HCT116 (cell line): ENCODE measurements around the gene PCSK6. TPM values are rescaled to one million over a fixed set of nuclear protein-coding genes. Genes with fewer than 3 reads are reported as not detected.

Experiments used
- ATAC-seq: fragments of 200-7000 bp; cut with Tn5 transposase; 2 replicates; pipeline ENCODE4 v1.9.1; 2020; ENCODE audit warnings: mild to moderate bottlenecking, moderate library complexity
- BruUV-seq: library from RNA; stranded (reverse); fragments of 400-500 nt; replicated peaks from 2 replicates; lab custom pipeline; 2021; lab: Mats Ljungman, UMichigan
- CTCF ChIA-PET: fragments of 300-600 bp; sonication (Branson Sonifier 250); formaldehyde crosslinking; loops from one replicate; lab custom pipeline; 2021; ENCODE audit warnings: antibody characterized with exemption; lab: Charles Lee
- POLR2A ChIA-PET: fragments of 300-600, 350-600 bp; sonication (Branson Sonifier 250); formaldehyde crosslinking; loops from one replicate; lab custom pipeline; 2021; ENCODE audit warnings: antibody characterized with exemption; lab: Charles Lee
- RAD21 ChIA-PET, 2 experiments: fragments of 300-600 bp; sonication (Branson Sonifier 250); formaldehyde crosslinking; loops; one replicate each; lab custom pipeline; 2023; ENCODE audit warnings: low total read pairs in 2 of 2; ENCODE audit not compliant: uncharacterized antibody in 2 of 2, unreplicated experiment in 2 of 2, low non-redundant PET in 1 of 2; lab: Charles Lee
- DNase-seq: peaks from one replicate; pipeline ENCODE4 v3.0.0-alpha.2; 2010; ENCODE audit warnings: low read depth, low spot score
- H2AFZ ChIP-seq: fragments of 200-600 bp; shearing (Covaris generic), sonication (generic); 2 replicates; pipeline ENCODE4 v1.6.1; 2017; ENCODE audit warnings: low read depth, mixed run types, mixed read lengths, antibody characterized with exemption, low read length; ENCODE audit not compliant: poor library complexity, severe bottlenecking
- H3K27ac ChIP-seq: 2 replicates; pipeline ENCODE4 v1.5.1; 2012; ENCODE audit warnings: low read depth, low read length
- H3K27me3 ChIP-seq: fragments of 200-600 bp; sonication (generic); 2 replicates; pipeline ENCODE4 v1.6.1; 2016; ENCODE audit warnings: mixed run types, low read length, mixed read lengths; ENCODE audit not compliant: insufficient read depth
- H3K36me3 ChIP-seq, 2 experiments: fragments of 200-500 bp in 1 of 2; fragments of 200-600 bp in 1 of 2; sonication (Bioruptor generic) in 1 of 2; sonication (generic) in 1 of 2; 2 replicates each; pipeline versions ENCODE4 v1.5.1 to v1.6.1; 2014 to 2016; ENCODE audit warnings: low read length in 2 of 2, inconsistent platforms in 1 of 2, mixed read lengths in 1 of 2, mixed run types in 1 of 2; ENCODE audit not compliant: insufficient read depth in 2 of 2, control insufficient read depth in 1 of 2
- H3K4me1 ChIP-seq, 2 experiments: fragments of 200-600 bp in 1 of 2; sonication (generic) in 1 of 2; 2 replicates each; pipeline versions ENCODE4 v1.5.1 to v1.6.1; 2012 to 2017; ENCODE audit warnings: low read length in 2 of 2, inconsistent platforms in 1 of 2, mild to moderate bottlenecking in 1 of 2, mixed read lengths in 1 of 2, mixed run types in 1 of 2, moderate library complexity in 1 of 2; ENCODE audit not compliant: insufficient read depth in 2 of 2, control insufficient read depth in 1 of 2
- H3K4me2 ChIP-seq: fragments of 200-600 bp; sonication (generic); 2 replicates; pipeline ENCODE4 v1.6.1; 2017; ENCODE audit warnings: mixed run types, low read length, mixed read lengths
- H3K4me3 ChIP-seq, 2 experiments: fragments of 200-600 bp in 1 of 2; sonication (generic) in 1 of 2; replicated peaks in 1 of 2; 2 replicates each; pipeline ENCODE4 v1.5.1; 2011 to 2016; ENCODE audit warnings: low read length in 2 of 2, control low read depth in 1 of 2, low read depth in 1 of 2, mild to moderate bottlenecking in 1 of 2, mixed read lengths in 1 of 2, mixed run types in 1 of 2
- H3K79me2 ChIP-seq: fragments of 200-600 bp; sonication (generic); 2 replicates; pipeline ENCODE4 v1.6.1; 2017; ENCODE audit warnings: mild to moderate bottlenecking, mixed run types, low read length, moderate library complexity, mixed read lengths; ENCODE audit not compliant: insufficient read depth
- H3K9ac ChIP-seq: fragments of 200-600 bp; sonication (generic); 2 replicates; pipeline ENCODE4 v1.6.1; 2016; ENCODE audit warnings: low read length, mixed read lengths
- H3K9me2 ChIP-seq: fragments of 200-600 bp; sonication (generic), shearing (Covaris generic); 2 replicates; pipeline ENCODE4 v1.6.1; 2017; ENCODE audit warnings: mixed run types, mild to moderate bottlenecking, moderate library complexity; ENCODE audit not compliant: insufficient read depth
- H3K9me3 ChIP-seq, 2 experiments: fragments of 200-500 bp in 1 of 2; fragments of 200-600 bp in 1 of 2; sonication (Bioruptor generic) in 1 of 2; sonication (generic) in 1 of 2; 2 replicates each; pipeline ENCODE4 v1.6.1; 2014 to 2017; ENCODE audit warnings: low read length in 2 of 2, mixed read lengths in 2 of 2, inconsistent platforms in 1 of 2, low read depth in 1 of 2, mild to moderate bottlenecking in 1 of 2, mixed run types in 1 of 2, moderate library complexity in 1 of 2; ENCODE audit not compliant: control insufficient read depth in 1 of 2, insufficient read depth in 1 of 2
- H4K20me1 ChIP-seq: fragments of 200-600 bp; sonication (generic), shearing (Covaris generic); 2 replicates; pipeline ENCODE4 v1.6.1; 2017; ENCODE audit warnings: mixed run types, mild to moderate bottlenecking, moderate library complexity; ENCODE audit not compliant: insufficient read depth
- CBX3 ChIP-seq: IDR thresholded peaks from 2 replicates; pipeline ENCODE4 v1.6.1; 2012; ENCODE audit warnings: low read depth
- CEBPB ChIP-seq: IDR thresholded peaks from 2 replicates; pipeline ENCODE4 v1.6.1; 2012; ENCODE audit warnings: low read depth
- EGR1 ChIP-seq: IDR thresholded peaks from 2 replicates; pipeline ENCODE4 v1.6.1; 2012; ENCODE audit warnings: low read depth
- ELF1 ChIP-seq: IDR thresholded peaks from 2 replicates; pipeline ENCODE4 v1.6.1; 2012; ENCODE audit warnings: low read depth, borderline replicate concordance
- EZH2 ChIP-seq: fragments of 200-600 bp; sonication (generic); IDR thresholded peaks from 2 replicates; pipeline ENCODE4 v1.6.1; 2017; ENCODE audit warnings: antibody characterized with exemption, mixed run types
- EZH2phosphoT487 ChIP-seq: fragments of 200-600 bp; IDR thresholded peaks from 2 replicates; pipeline ENCODE4 v1.6.1; 2018; ENCODE audit warnings: antibody characterized with exemption, borderline replicate concordance
- FOSL1 ChIP-seq: IDR thresholded peaks from 2 replicates; pipeline ENCODE4 v1.6.1; 2012; ENCODE audit warnings: low read depth
- JUND ChIP-seq: IDR thresholded peaks from 2 replicates; pipeline ENCODE4 v1.6.1; 2012
- POLR2AphosphoS5 ChIP-seq: IDR thresholded peaks from 2 replicates; pipeline ENCODE4 v1.6.1; 2011; ENCODE audit warnings: mild to moderate bottlenecking, low read depth, low read length, moderate library complexity
- RAD21 ChIP-seq: IDR thresholded peaks from 2 replicates; pipeline ENCODE4 v1.6.1; 2012; ENCODE audit warnings: low read depth, mild to moderate bottlenecking
- SIN3A ChIP-seq: IDR thresholded peaks from 2 replicates; pipeline ENCODE4 v1.6.1; 2012; ENCODE audit warnings: low read depth
- SP1 ChIP-seq: IDR thresholded peaks from 2 replicates; pipeline ENCODE4 v1.6.1; 2012; ENCODE audit warnings: low read depth
- TCF7L2 ChIP-seq: IDR thresholded peaks from 2 replicates; pipeline ENCODE4 v1.7.0; 2011; ENCODE audit warnings: borderline replicate concordance, inconsistent platforms; ENCODE audit not compliant: insufficient read depth, insufficient read length; ENCODE audit errors: extremely low read depth
- YY1 ChIP-seq: IDR thresholded peaks from 2 replicates; pipeline ENCODE4 v1.6.1; 2011; ENCODE audit warnings: low read length, low read depth, moderate library complexity, mild to moderate bottlenecking; ENCODE audit not compliant: insufficient replicate concordance; ENCODE audit errors: extremely low read depth
- ZFX ChIP-seq: fragments of 450-650 bp; IDR thresholded peaks from 2 replicates; pipeline ENCODE4 v1.6.1; 2017
- ZNF274 ChIP-seq: fragments of 200-500 bp; sonication (Bioruptor generic); IDR thresholded peaks from 2 replicates; pipeline ENCODE4 v1.6.1; 2014; ENCODE audit warnings: mild to moderate bottlenecking, low read depth, low read length, inconsistent platforms
- intact Hi-C: fragments of 100-400 bp; cut with micrococcal nuclease; formaldehyde crosslinking; loops from 2 replicates; pipeline ENCODE4 v1.10.0; 2022
- total RNA-seq: library from RNA; stranded (reverse); gene quantifications from one replicate; pipeline ENCODE4 v1.2.1, GENCODE V29; 2021; ENCODE audit not compliant: unreplicated experiment
- TF ChIP-seq, protein P1 (sequence below): IDR thresholded peaks from 2 replicates; pipeline ENCODE4 v1.6.1; 2012; ENCODE audit warnings: low read depth
- TF ChIP-seq, protein P2 (sequence below): IDR thresholded peaks from 2 replicates; pipeline ENCODE4 v1.6.1; 2012
- TF ChIP-seq, protein P3 (sequence below): IDR thresholded peaks from 2 replicates; pipeline ENCODE4 v1.6.1; 2012

Gene PCSK6
- total RNA-seq, 1 experiment from 2014 or later = 13.5 TPM

DNA sequence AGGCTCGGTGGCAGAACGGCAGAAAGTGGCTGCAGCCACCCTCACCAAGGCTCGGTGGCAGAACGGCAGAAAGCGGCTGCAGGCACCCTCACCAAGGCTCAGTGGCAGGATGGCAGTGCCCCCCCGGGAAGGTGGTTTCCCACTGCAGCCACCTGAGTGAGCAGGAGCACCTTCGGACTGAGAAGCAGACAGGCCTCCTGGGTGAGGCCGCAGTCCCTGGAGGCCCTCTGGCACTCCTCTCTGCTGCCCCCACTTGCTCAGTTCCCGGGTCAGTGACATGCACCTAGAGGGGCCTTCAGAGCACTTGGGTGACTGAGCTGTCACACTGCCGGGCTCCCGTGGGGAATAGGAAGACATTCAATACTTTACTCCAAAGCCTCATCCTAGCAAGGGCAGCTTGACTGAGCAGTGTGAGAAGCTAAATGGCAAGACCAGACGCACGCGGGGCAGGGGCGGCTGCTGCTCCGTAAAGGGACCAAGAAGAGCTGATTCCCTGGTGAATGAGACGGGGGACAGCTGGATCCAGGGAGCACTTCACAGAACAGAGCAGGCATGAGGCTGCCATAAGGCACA is 62.7 kb downstream of the PCSK6 start:
- RAD21 ChIA-PET = no interaction called here
- H4K20me1 ChIP-seq = no peaks in the 10 kb centered on the region

More for the DNA sequence above, 62.7 kb downstream of the PCSK6 start:
- ATAC-seq (no peak), DNase-seq (no peak)
- no peaks in the 10 kb centered on the region for H3K4me1 ChIP-seq
- no peaks in the 10 kb centered on the region for H3K9me3 ChIP-seq
- no TSS peak for BruUV-seq
- ChIA-PET CTCF (no interaction called here), POLR2A (no interaction called here)
- no peaks in the 10 kb centered on the region for H3K27me3 ChIP-seq
- H3K27ac ChIP-seq = no peak overlapping the region
- no peak overlapping the region for H3K9ac ChIP-seq
- no peak overlapping the region for H3K4me3 ChIP-seq
- no peak overlapping the region for H3K4me2 ChIP-seq
- no peaks in the 10 kb centered on the region for H3K9me2 ChIP-seq
- no peaks in the 10 kb centered on the region for H3K36me3 ChIP-seq
- TF ChIP-seq, protein P1, sequence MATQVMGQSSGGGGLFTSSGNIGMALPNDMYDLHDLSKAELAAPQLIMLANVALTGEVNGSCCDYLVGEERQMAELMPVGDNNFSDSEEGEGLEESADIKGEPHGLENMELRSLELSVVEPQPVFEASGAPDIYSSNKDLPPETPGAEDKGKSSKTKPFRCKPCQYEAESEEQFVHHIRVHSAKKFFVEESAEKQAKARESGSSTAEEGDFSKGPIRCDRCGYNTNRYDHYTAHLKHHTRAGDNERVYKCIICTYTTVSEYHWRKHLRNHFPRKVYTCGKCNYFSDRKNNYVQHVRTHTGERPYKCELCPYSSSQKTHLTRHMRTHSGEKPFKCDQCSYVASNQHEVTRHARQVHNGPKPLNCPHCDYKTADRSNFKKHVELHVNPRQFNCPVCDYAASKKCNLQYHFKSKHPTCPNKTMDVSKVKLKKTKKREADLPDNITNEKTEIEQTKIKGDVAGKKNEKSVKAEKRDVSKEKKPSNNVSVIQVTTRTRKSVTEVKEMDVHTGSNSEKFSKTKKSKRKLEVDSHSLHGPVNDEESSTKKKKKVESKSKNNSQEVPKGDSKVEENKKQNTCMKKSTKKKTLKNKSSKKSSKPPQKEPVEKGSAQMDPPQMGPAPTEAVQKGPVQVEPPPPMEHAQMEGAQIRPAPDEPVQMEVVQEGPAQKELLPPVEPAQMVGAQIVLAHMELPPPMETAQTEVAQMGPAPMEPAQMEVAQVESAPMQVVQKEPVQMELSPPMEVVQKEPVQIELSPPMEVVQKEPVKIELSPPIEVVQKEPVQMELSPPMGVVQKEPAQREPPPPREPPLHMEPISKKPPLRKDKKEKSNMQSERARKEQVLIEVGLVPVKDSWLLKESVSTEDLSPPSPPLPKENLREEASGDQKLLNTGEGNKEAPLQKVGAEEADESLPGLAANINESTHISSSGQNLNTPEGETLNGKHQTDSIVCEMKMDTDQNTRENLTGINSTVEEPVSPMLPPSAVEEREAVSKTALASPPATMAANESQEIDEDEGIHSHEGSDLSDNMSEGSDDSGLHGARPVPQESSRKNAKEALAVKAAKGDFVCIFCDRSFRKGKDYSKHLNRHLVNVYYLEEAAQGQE = no peak
- TF ChIP-seq RAD21 (no peak), ELF1 (no peak), POLR2AphosphoS5 (no peak), EZH2phosphoT487 (no peak), JUND (no peak), YY1 (no peak), EGR1 (no peak), SIN3A (no peak), EZH2 (no peak), ZFX (no peak), TCF7L2 (no peak), SP1 (no peak), ZNF274 (no peak), CBX3 (no peak), FOSL1 (no peak), CEBPB (no peak)
- TF ChIP-seq, protein P2, sequence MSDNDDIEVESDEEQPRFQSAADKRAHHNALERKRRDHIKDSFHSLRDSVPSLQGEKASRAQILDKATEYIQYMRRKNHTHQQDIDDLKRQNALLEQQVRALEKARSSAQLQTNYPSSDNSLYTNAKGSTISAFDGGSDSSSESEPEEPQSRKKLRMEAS = no peak
- TF ChIP-seq, protein P3, sequence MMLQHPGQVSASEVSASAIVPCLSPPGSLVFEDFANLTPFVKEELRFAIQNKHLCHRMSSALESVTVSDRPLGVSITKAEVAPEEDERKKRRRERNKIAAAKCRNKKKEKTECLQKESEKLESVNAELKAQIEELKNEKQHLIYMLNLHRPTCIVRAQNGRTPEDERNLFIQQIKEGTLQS = no peak
- no peaks in the 10 kb centered on the region for H3K79me2 ChIP-seq
- intact Hi-C loops = no loop called here
- H2AFZ ChIP-seq = no peak overlapping the region
